Caco-2 (cell line): ENCODE data around the gene ST3GAL3. TPM values are rescaled to one million over a fixed set of nuclear protein-coding genes. Genes with fewer than 3 reads are reported as not detected.

Experiments used
- BruUV-seq: library from RNA; stranded (reverse); fragments of 400-500 nt; replicated peaks from 2 replicates; lab custom pipeline; 2021; lab: Mats Ljungman, UMichigan
- CTCF ChIA-PET: fragments of 300-600 bp; sonication (Branson Sonifier 250); formaldehyde crosslinking; loops from one replicate; lab custom pipeline; 2022; ENCODE audit warnings: antibody characterized with exemption; lab: Charles Lee
- POLR2A ChIA-PET: fragments of 300-600 bp; sonication (Branson Sonifier 250); formaldehyde crosslinking; loops from one replicate; lab custom pipeline; 2022; ENCODE audit warnings: antibody characterized with exemption; lab: Charles Lee
- DNase-seq, 2 experiments: peaks; one replicate each; pipeline versions ENCODE4 v3.0.0 to v3.0.0-alpha.2; 2020 to 2022
- H3K27me3 ChIP-seq: replicated peaks from 2 replicates; pipeline ENCODE4 v1.6.0; 2011; ENCODE audit warnings: low read length; ENCODE audit not compliant: control insufficient read depth, insufficient read depth
- H3K36me3 ChIP-seq: 2 replicates; pipeline ENCODE4 v1.5.1; 2011; ENCODE audit warnings: low read length; ENCODE audit not compliant: control insufficient read depth, insufficient read depth
- H3K4me1 ChIP-seq: fragments of 250-450 bp; sonication (Bioruptor Pico); 2 replicates; pipeline ENCODE4 v1.5.1; 2020; ENCODE audit warnings: mild to moderate bottlenecking
- H3K4me3 ChIP-seq: 2 replicates; pipeline ENCODE4 v1.5.1; 2011; ENCODE audit warnings: low read depth, mild to moderate bottlenecking, control low read depth, low read length
- H3K9me3 ChIP-seq: fragments of 250-450 bp; sonication (Bioruptor Pico); 2 replicates; pipeline ENCODE4 v1.5.1; 2020; ENCODE audit warnings: mild to moderate bottlenecking, moderate library complexity
- H3K27ac Mint-ChIP-seq: one replicate; pipeline ENCODE4 v1.8.0; 2022; ENCODE audit warnings: mixed read lengths; ENCODE audit not compliant: unreplicated experiment
- H3K27me3 Mint-ChIP-seq: one replicate; pipeline ENCODE4 v1.8.0; 2022; ENCODE audit warnings: mixed read lengths; ENCODE audit not compliant: insufficient read depth, unreplicated experiment
- H3K36me3 Mint-ChIP-seq: one replicate; pipeline ENCODE4 v1.8.0; 2022; ENCODE audit warnings: mild to moderate bottlenecking, mixed read lengths; ENCODE audit not compliant: insufficient read depth, unreplicated experiment
- H3K4me1 Mint-ChIP-seq: one replicate; pipeline ENCODE4 v1.8.0; 2022; ENCODE audit warnings: low read depth, mixed read lengths; ENCODE audit not compliant: unreplicated experiment
- H3K4me3 Mint-ChIP-seq: one replicate; pipeline ENCODE4 v1.8.0; 2022; ENCODE audit warnings: mild to moderate bottlenecking, moderate library complexity, mixed read lengths; ENCODE audit not compliant: unreplicated experiment
- H3K9me3 Mint-ChIP-seq: one replicate; pipeline ENCODE4 v1.8.0; 2022; ENCODE audit warnings: mixed read lengths; ENCODE audit not compliant: unreplicated experiment
- CTCF ChIP-seq, 2 experiments: fragments of 200-600 bp in 1 of 2; IDR thresholded peaks; 1 replicate in 1 of 2; 2 replicates in 1 of 2; pipeline versions ENCODE4 v1.5.1 to v1.8.0; 2011 to 2022; ENCODE audit warnings: antibody characterized with exemption in 1 of 2, control low read depth in 1 of 2, inconsistent platforms in 1 of 2, low read depth in 1 of 2, low read length in 1 of 2, mild to moderate bottlenecking in 1 of 2, moderate library complexity in 1 of 2; ENCODE audit not compliant: insufficient read depth in 1 of 2, severe bottlenecking in 1 of 2, unreplicated experiment in 1 of 2
- intact Hi-C: fragments of 100-400 bp; cut with micrococcal nuclease; formaldehyde crosslinking; loops from one replicate; pipeline ENCODE4 v1.10.0; 2022; ENCODE audit not compliant: unreplicated experiment
- total RNA-seq: library from RNA; stranded (reverse); gene quantifications from 2 replicates; pipeline ENCODE4 v1.2.3, GENCODE V29; 2022

Gene ST3GAL3
- total RNA-seq, 1 experiment from 2014 or later = 5.6 TPM

- no TSS peak for BruUV-seq
- no peaks in the 10 kb centered on the region for H3K36me3 Mint-ChIP-seq
- no peak overlapping the region for H3K27ac Mint-ChIP-seq
- Histone ChIP-seq H3K4me1 (no peaks in the 10 kb centered on the region), H3K27me3 (no peaks in the 10 kb centered on the region), H3K36me3 (no peaks in the 10 kb centered on the region), H3K4me3 (no peak overlapping the region), H3K9me3 (no peaks in the 10 kb centered on the region)
- H3K4me3 Mint-ChIP-seq = no peak overlapping the region
- intact Hi-C loops = no loop called here
- H3K27me3 Mint-ChIP-seq = no peaks in the 10 kb centered on the region
- no peak for TF ChIP-seq CTCF (IDR thresholded peaks at IDR 0.05; ENCODE audit: insufficient read depth in 1 of 2, low read depth in 1 of 2, low read length in 1 of 2, severe bottlenecking in 1 of 2, unreplicated experiment in 1 of 2)
- POLR2A ChIA-PET = no interaction called here
- H3K9me3 Mint-ChIP-seq = peaks cover 10% of the 10 kb centered on the region
- CTCF ChIA-PET = no interaction called here
- no peak for DNase-seq
- no peaks in the 10 kb centered on the region for H3K4me1 Mint-ChIP-seq
These were observed 34.7 kb downstream of the ST3GAL3 start for GRCh38 chr1:43742026-43742425.

- Mint-ChIP-seq H3K36me3 (no peaks in the 10 kb centered on the region), H3K27ac (no peak overlapping the region), H3K4me3 (no peak overlapping the region), H3K4me1 (no peaks in the 10 kb centered on the region), H3K9me3 (peaks cover 10% of the 10 kb centered on the region), H3K27me3 (no peaks in the 10 kb centered on the region)
- DNase-seq = no peak
- ChIA-PET CTCF (no interaction called here), POLR2A (no interaction called here)
- Histone ChIP-seq H3K27me3 (no peaks in the 10 kb centered on the region), H3K4me3 (no peak overlapping the region), H3K9me3 (no peaks in the 10 kb centered on the region), H3K4me1 (no peaks in the 10 kb centered on the region), H3K36me3 (no peaks in the 10 kb centered on the region)
- TF ChIP-seq CTCF (IDR thresholded peaks at IDR 0.05; ENCODE audit: insufficient read depth in 1 of 2, low read depth in 1 of 2, low read length in 1 of 2, severe bottlenecking in 1 of 2, unreplicated experiment in 1 of 2) = no peak
- intact Hi-C loops = no loop called here
- BruUV-seq = no TSS peak
These were observed 35.9 kb downstream of the ST3GAL3 start for GRCh38 chr1:43743206-43743605.

GRCh38 chr1:43747736-43748135, 40.4 kb downstream of the ST3GAL3 start:
- H3K4me1 Mint-ChIP-seq = no peaks in the 10 kb centered on the region
- BruUV-seq = no TSS peak
- Histone ChIP-seq H3K4me1 (no peaks in the 10 kb centered on the region), H3K36me3 (no peaks in the 10 kb centered on the region), H3K9me3 (no peaks in the 10 kb centered on the region), H3K27me3 (no peaks in the 10 kb centered on the region), H3K4me3 (no peak overlapping the region)
- H3K4me3 Mint-ChIP-seq = no peak overlapping the region
- ChIA-PET POLR2A (no interaction called here), CTCF (no interaction called here)
- no peaks in the 10 kb centered on the region for H3K27me3 Mint-ChIP-seq
- intact Hi-C loops = no loop called here
- DNase-seq = no peak
- TF ChIP-seq CTCF (IDR thresholded peaks at IDR 0.05; ENCODE audit: insufficient read depth in 1 of 2, low read depth in 1 of 2, low read length in 1 of 2, severe bottlenecking in 1 of 2, unreplicated experiment in 1 of 2) = no peak
- H3K36me3 Mint-ChIP-seq = no peaks in the 10 kb centered on the region
- H3K9me3 Mint-ChIP-seq = peaks cover 10% of the 10 kb centered on the region
- no peak overlapping the region for H3K27ac Mint-ChIP-seq
